KG1 (cell line): ENCODE results near the gene GGTLC2.

Experiments
- DNase-seq: peaks from one replicate; lab custom pipeline; 2025; lab: John Stamatoyannopoulos, UW

Gene GGTLC2

GRCh38 chr22:22691716-22692701, 47.6 kb downstream of the GGTLC2 start:
- no peak for DNase-seq

GRCh38 chr22:22692707-22693530, 48.5 kb downstream of the GGTLC2 start:
- DNase-seq: no peak

GRCh38 chr22:22693531-22693884, 49.1 kb downstream of the GGTLC2 start:
- DNase-seq: no peak

- DNase-seq: no peak
These were observed 49.7 kb downstream of the GGTLC2 start for GRCh38 chr22:22694106-22694505.

GRCh38 chr22:22696104-22696503, 51.7 kb downstream of the GGTLC2 start:
- no peak for DNase-seq
